M059J (cell line): ENCODE results near the gene CYP4F3. TPM values are rescaled to one million over a fixed set of nuclear protein-coding genes. Genes with fewer than 3 reads are reported as not detected.
"Not testable (repeated sequence)": the region's sequence is repeated elsewhere in the genome, so short reads cannot be mapped to it uniquely, and the experiment has no call there.

Experiments
- DNase-seq: peaks from one replicate; pipeline ENCODE4 v3.0.0-alpha.2; 2012; ENCODE audit warnings: low read depth
- total RNA-seq: library from RNA; depleted of rRNA; stranded (reverse); fragments of >200 nt; shearing (Covaris generic); gene quantifications from 2 replicates; pipeline ENCODE4 v1.2.3, GENCODE V29; 2014; rRNA removed

Gene CYP4F3
- total RNA-seq, 1 experiment from 2014 or later = 0.15 TPM

DNA sequence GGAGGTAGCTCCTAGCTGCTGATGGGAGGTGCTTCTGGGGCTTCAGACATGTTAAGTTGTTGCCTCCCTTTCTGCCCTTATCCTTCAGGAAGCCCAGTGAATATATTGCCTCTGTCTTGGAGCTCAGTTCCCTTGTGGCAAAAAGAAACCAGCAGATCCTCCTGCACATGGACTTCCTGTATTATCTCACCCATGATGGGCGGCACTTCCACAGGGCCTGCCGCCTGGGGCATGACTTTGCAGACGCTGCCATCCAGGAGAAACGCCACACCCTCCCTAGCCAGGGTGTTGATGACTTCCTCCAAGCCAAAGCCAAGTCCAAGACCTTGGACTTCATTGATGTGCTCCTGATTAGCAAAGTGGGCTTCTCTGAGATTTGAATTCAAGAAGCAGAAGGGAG lies 26.2 kb downstream of the CYP4F3 start:
- DNase-seq = no peak

DNA sequence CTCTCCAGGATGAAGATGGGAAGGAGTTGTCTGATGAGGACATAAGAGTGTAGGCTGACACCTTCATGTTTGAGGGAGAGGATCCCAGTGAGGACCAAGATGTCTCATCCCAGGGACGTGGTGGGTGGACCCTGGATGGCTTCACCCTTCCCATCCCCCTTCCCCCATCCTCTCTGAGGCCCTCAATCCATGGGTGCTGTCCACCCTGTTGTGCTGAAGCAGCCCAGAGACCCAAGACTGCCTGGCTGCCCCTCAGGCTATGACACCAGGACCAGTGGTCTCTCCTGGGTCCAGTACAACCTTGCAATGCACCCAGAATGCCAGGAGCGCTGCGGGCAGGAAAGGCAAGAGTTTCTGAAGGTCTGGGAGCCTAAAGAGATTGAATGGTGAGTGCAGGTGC lies 28.7 kb downstream of the CYP4F3 start:
- no peak for DNase-seq

DNA sequence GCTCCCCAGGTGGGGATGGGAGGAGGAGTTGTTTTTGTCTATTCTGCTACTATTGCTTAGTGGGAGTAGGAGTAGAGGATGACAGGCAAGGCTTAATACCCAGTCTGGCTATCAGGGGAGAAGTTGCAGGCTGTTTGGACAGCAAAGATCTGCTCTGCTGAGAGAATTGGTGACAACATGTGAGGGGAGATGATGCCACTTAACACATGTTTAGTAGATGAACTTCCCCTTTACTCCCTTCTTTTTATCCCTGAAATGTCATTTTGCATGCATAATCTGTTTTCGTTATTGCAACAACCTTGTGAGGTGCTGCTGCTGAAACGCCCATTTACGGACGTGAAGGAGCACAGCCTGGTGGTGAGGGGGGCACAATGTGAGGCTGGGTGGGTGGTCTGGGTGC lies 29.2 kb downstream of the CYP4F3 start:
- no peak for DNase-seq

DNA sequence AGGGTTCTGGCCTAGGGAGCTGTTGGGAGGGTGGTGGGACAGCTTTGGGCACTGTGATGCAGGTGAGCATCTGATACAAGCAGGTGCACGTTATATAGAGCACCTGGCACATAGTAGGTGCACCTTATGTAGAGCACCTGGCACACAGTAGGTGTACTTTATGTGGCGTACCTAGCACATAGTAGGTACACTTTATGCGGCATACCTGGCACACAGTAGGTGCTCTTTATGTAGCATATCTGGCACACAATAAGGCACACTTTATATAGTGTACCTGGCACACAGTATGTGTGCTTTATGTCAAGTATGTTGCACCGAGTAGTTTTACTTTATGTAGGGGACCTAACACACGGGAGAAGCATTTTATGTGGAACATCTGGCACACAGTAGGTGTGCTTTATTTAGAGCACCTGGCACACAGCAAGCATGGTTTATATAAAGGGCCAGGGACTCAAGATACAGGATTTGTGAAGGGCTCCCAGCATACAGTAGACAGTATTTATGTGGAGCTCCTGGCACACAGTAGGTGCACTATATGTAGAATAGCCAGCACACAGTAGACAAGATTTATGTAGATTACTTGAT lies 30.6 kb downstream of the CYP4F3 start:
- DNase-seq = no peak

DNA sequence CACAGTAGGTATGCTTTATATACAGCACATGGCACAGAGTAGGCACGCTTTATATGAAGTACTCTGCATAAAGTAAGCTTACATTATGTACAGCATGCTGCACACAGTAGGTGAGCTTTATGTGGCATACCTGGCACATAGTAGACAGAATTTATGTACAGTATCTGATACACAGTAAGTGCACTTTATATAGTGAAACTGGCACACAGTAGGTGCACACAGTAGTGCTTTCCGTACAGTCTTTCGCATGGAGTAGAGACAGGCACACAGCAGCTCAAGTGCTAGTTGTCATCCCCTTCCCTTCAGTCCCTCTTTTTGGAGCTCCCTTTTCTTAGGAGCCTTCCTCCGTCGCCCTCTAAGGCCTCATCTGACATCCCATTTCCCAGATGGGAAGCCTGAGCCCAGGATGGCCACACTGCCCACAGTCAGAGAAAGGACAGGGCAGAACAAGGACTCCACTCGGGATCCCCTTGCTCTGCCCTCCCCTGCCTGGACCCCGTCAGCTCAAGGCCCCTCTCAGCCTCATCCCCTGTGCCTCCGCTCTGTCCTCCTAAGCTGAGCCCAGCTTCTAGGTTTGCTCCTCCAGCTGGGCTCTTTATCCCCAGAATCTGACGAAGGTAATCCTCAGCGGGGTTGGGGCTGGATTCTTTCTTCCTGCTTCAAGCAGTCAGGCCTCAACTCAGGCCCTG lies 31.3 kb downstream of the CYP4F3 start:
- DNase-seq = no peak

DNA sequence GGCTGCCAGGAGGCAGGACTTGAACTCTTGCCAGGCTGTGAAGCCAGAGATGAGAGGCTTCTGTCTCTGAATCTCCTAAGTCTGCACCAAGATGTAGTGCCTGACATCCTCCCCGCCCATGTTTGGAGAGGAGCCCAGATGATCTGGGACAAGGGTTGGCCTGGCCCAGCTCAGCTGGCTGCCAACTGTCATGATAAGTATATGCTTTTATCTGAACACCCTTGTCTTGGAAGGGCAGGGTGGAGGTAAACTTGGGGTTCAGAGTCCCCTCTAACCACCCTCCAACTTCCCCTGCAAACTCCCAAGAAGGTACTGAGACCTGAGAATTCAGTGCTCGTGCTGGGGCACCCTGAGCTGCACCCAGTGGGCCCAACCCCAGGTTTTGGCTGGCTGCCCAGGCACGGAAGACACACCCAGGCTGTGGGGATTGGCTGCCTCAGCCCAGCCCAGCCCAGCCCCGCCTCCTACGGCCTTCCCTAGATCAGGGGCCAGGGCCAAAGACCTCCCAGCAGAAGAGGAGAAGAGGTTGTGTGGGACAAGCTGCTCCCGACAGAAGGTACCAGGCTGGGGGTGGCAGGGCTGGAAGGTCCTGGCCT lies 32.0 kb downstream of the CYP4F3 start, which contains the start of gene CYP4F12:
CYP4F12 (plus strand) TSS at position 508 of the 596 bp plus-strand sequence. CDS start 443 bp downstream, outside the sequence.
- DNase-seq = peak; percentile 59

DNA sequence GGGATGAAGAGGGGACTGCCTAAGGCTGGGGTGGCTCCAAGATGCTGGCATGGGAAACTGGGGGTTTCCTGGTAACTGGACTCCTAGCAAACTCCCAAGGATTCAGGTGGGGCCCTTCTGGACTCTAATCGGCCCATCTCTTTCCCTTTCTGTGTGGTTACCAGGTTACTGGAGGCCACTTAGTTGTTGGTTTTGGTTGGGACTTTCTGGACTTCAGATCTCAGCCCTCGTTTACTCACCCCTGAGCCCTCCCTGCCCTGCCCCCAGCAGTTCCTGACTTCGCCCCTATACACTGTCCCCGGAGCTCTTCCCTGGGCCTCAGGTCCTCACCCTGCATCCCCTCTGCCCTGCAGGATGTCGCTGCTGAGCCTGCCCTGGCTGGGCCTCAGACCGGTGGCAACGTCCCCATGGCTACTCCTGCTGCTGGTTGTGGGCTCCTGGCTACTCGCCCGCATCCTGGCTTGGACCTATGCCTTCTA lies 32.5 kb downstream of the CYP4F3 start:
- DNase-seq = peak; percentile 28

DNA sequence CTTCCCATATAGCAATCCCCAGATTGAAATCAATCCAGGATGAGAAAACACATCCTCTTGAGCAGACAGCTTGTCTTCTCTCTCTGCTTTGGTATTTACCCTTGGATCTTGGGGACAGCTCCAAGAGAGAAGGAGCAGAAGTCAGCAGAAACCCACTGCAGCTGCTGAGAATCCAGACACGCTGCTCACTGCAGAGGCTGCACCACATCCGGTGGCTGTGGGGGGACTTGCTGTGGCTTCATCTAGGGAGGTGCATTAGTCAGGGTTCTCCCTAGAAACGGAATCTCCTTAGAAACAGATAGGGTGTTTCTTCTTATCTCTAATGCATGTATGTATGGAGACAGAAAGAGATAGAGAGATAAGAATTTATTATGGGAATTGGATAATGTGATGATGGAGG lies 34.9 kb downstream of the CYP4F3 start:
- DNase-seq = no peak

DNA sequence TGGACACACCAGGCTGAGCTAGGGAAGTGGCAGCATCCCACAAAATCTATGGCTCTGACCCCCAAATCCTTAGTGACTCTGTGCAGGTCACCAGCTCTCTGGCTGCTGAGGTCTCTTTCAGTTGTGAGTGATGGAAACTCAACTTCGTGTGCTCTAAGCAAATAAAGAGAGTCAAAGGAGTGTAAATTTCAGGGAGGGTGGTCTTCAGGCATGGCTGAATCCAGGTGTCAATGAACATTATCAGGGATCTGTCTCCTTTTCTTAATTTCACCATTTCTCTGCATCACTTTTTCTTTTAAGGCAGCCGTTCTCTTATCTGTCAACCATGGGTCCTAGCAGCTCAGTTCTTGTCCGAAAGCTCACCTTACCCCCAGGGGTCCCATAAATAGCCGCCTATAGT lies 38.4 kb downstream of the CYP4F3 start:
- DNase-seq = no peak

DNA sequence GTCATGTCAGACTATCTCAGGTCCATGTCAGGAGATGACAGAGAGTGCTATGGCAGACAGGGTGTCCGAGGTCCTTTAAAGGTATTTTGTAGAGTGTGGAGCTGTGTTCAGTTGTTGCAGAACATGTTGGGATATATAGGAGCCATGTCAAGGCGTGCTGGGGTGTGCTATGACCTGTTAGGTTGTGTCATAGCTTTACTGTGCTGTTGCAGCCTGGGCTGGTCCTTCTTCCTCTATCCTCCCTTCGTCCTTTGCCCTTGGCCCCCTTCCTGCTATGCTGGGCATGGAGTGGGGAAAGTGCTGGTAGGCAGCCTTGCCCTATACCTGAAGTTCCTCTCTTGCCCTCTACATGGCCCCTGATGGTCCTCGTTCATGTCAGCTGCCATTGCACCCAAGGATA lies 39.2 kb downstream of the CYP4F3 start:
- DNase-seq = not testable (repeated sequence)

DNA sequence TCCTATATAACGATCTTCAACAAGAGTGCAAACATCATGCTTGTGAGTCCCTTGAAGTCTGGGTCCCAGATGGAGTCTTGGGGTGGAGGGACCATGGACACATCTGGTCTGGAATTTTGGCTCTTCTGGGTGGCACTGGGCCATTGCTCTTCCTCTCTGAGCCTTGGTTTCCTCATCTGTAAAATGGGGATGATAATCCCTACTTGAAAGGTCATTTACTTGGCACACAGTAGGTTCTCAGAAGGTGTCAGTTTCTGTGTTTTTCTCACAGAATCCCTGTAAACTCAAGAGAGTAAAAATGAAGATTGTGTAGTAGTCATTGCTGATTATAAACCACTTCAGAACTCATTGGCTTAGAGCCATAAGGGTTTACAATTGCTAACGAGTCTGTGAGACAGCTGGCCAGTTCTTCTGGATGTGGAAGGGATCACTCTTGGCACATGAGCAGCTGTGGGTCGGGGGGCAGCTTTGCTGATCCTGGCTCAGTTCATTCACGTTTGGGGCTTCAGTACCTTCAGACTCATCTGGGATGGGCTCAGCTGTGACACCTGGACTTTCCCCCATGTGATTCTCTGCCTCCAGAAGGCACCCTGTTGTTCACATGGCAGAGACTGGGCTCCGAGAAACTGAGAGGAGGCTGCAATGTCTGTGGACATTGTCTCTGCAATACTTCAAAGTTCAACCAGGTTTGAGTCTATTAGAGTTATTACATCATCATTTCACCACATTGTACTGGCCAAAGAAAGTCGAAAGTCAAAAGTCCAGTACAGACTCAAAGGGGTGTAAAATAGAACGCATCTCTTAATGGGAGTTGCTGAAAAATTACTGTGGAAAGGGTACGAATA lies 40.0 kb downstream of the CYP4F3 start:
- no peak for DNase-seq

DNA sequence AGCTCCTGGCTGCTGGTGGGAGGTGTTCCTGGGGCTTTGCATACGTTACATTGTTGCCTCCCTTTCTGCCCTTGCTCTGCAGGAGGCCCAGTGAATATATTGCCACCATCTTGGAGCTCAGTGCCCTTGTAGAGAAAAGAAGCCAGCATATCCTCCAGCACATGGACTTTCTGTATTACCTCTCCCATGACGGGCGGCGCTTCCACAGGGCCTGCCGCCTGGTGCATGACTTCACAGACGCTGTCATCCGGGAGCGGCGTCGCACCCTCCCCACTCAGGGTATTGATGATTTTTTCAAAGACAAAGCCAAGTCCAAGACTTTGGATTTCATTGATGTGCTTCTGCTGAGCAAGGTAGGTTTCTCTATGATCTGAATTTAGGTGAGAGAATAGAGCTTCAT lies 42.7 kb downstream of the CYP4F3 start:
- DNase-seq = no peak

DNA sequence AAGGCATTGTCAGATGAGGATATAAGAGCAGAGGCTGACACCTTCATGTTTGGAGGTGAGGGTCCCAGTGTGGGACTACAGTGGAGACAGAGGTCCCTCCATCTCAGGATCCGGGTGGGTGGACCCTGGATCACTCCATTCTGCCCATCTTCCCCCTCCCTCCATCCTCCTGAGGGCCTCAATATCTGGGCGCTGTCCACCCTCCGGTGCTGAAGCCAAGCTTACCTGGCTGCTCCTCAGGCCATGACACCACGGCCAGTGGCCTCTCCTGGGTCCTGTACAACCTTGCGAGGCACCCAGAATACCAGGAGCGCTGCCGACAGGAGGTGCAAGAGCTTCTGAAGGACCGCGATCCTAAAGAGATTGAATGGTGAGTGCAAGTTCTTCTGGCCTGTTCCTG lies 44.1 kb downstream of the CYP4F3 start:
- DNase-seq = no peak

DNA sequence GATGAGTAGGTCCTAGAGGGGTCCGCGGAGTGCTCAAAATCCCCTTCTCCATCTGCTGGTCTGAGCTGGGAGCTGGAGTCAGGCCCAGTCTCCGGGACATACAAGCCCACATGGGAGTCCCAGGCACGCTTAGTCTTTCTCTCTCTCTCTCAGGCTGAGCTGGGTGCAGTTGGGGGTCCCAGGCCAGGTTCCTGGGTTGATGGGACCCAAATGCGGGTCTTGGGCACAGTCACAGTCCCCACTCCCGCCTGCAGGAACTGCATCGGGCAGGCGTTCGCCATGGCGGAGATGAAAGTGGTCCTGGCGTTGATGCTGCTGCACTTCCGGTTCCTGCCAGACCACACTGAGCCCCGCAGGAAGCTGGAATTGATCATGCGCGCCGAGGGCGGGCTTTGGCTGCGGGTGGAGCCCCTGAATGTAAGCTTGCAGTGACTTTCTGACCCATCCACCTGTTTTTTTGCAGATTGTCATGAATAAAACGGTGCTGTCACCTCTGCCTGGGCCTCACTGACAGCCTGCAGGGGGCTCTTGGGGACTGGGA lies 56.0 kb downstream of the CYP4F3 start:
- no peak for DNase-seq

DNA sequence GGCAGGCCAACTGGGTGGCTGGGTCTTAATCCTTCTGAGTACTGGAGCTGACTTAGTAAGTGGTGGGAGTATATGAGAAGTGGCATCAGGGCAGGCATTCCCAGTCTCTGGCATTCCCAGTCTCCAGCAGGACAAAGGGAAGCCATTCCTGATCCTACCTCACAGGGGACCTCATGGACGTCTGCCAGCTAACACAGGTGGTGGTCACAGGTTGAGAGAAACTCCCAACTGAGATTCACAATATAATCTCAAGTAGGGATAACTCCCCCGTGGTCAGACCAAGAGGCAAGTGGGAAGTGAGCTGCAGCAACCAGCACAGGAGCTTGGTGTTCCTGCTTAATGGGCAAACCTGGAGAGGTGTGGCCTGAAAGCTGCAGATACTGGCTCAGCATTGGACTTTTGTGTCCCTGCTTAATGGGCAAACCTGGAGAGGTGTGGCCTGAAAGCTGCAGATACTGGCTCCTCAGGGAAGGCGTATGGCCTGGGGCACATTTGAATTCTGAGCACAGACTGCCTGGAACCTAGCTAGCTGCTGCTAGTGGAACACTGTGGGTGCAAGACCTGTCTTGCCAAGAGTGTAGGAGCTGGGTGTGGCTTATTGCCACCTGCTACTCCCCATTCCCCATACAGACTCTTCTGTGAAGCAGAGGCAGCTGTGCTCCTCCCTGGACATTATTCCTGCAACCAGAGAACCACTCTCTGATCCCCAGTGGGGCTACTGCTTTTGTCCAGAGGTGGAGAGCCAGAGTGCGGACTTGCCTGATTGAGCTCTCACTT lies 61.2 kb downstream of the CYP4F3 start:
- peak; percentile 8 for DNase-seq

DNA sequence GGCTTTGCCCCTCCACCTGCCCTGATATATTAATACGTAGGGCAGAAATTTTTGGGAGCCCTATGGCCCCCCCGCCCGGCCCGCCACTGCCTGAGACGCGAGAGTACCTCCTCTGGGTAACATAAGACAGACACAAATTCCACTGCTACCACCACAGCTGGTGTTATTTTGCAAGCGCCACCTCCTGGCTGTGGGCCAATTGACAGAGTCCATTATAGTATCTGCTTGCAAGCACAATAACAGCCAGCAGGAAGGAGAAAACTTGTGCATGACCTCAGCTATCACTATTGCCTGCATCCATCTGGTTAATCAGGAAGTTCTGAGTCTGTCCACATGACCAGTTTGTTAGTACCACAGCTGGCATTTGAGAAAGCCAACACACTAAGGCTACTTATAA lies 61.8 kb downstream of the CYP4F3 start:
- peak; percentile 61 for DNase-seq

Other genes starting within 250 kb of the CYP4F3 start
- gene AKAP8L, start 221.9 kb upstream of the CYP4F3 start, total RNA-seq = 59.7 and 63.6 TPM in 2 replicates
- 7.2 and 16.9 TPM in 2 replicates for gene WIZ, start 190.9 kb upstream of the CYP4F3 start, total RNA-seq
- 0.05 TPM in 1 of 2 replicates, not detected in the other for gene RASAL3, start 176.4 kb upstream of the CYP4F3 start, total RNA-seq
- gene PGLYRP2, start 161.4 kb upstream of the CYP4F3 start, total RNA-seq = 0.17 TPM in 1 of 2 replicates, not detected in the other
- not detected in 2 replicates for gene CYP4F22, start 132.4 kb upstream of the CYP4F3 start, total RNA-seq
- not detected in 2 replicates for gene CYP4F8, start 25.7 kb upstream of the CYP4F3 start, total RNA-seq
- gene CYP4F12, start 32.2 kb downstream of the CYP4F3 start, total RNA-seq = not detected in 2 replicates
- gene OR10H2, start 87.1 kb downstream of the CYP4F3 start, total RNA-seq = not detected in 2 replicates
- not detected in 2 replicates for gene OR10H3, start 97.1 kb downstream of the CYP4F3 start, total RNA-seq
- gene OR10H5, start 146.8 kb downstream of the CYP4F3 start, total RNA-seq = not detected in 2 replicates
- gene OR10H1, start 174.8 kb downstream of the CYP4F3 start, total RNA-seq = not detected in 2 replicates